A673 (cell line): ENCODE results near the gene A3GALT2.

Experiments used
- CTCF ChIP-seq: fragments of 300-800, 200-600 bp; sonication (generic); conservative IDR thresholded peaks from 2 replicates; pipeline ENCODE4 v1.5.1; 2017; ENCODE audit warnings: low read depth, mild to moderate bottlenecking, antibody characterized with exemption, low read length, moderate library complexity, mixed read lengths
- EZH2 ChIP-seq: fragments of 200-600 bp; sonication (generic); IDR thresholded peaks from 2 replicates; pipeline ENCODE4 v1.6.1; 2017; ENCODE audit warnings: borderline replicate concordance, low read depth, mild to moderate bottlenecking, mixed read lengths, antibody characterized with exemption, low read length; ENCODE audit not compliant: poor library complexity, severe bottlenecking

- TF ChIP-seq CTCF (no peak), EZH2 (no peak)
These were observed 49.0 kb downstream of the A3GALT2 start for GRCh38 chr1:33271666-33272505.
